Measurements from ENCODE around the gene NAT14.

GRCh38 chr19:55483706-55484592 lies 1.0 kb upstream of the NAT14 start:
- TF ChIP-seq REST (IDR thresholded peaks at IDR 0.05; ENCODE audit: insufficient read depth in 1 of 2, low read depth in 2 of 2, low read length in 2 of 2) (peak in 1 of 2 experiments; percentile 44; a peak in 1 of 4 replicates), POLR2AphosphoS5 (IDR thresholded peaks at IDR 0.05; ENCODE audit: low read depth, low read length) (no peak), TAF1 (IDR thresholded peaks at IDR 0.05; ENCODE audit: borderline replicate concordance, insufficient read depth, low read length) (no peak), SIN3A (IDR thresholded peaks at IDR 0.05; ENCODE audit: borderline replicate concordance, insufficient read depth, low read length) (no peak)
